ENCODE data around the gene TMEM81.

Gene TMEM81

GRCh38 chr1:205082431-205082830 is 1.8 kb downstream of the TMEM81 start:
- TF ChIP-seq TAF1 (IDR thresholded peaks at IDR 0.05; ENCODE audit: borderline replicate concordance, insufficient read depth, low read length) = no peak
- no peak for TF ChIP-seq SIN3A (IDR thresholded peaks at IDR 0.05; ENCODE audit: borderline replicate concordance, insufficient read depth, low read length)
- TF ChIP-seq REST (IDR thresholded peaks at IDR 0.05; ENCODE audit: insufficient read depth in 1 of 2, low read depth in 2 of 2, low read length in 2 of 2) = no peak
- no peak for TF ChIP-seq FOXP2 (optimal IDR thresholded peaks at IDR 0.05; ENCODE audit: borderline replicate concordance, extremely low read depth, extremely low read length, insufficient read depth)
- TF ChIP-seq POLR2AphosphoS5 (IDR thresholded peaks at IDR 0.05; ENCODE audit: low read depth, low read length) = no peak

- TF ChIP-seq FOXP2 (optimal IDR thresholded peaks at IDR 0.05; ENCODE audit: borderline replicate concordance, extremely low read depth, extremely low read length, insufficient read depth) = no peak
- TF ChIP-seq SIN3A (IDR thresholded peaks at IDR 0.05; ENCODE audit: borderline replicate concordance, insufficient read depth, low read length) = no peak
- TF ChIP-seq REST (IDR thresholded peaks at IDR 0.05; ENCODE audit: insufficient read depth in 1 of 2, low read depth in 2 of 2, low read length in 2 of 2) = no peak
- TF ChIP-seq TAF1 (IDR thresholded peaks at IDR 0.05; ENCODE audit: borderline replicate concordance, insufficient read depth, low read length) = no peak
- no peak for TF ChIP-seq POLR2AphosphoS5 (IDR thresholded peaks at IDR 0.05; ENCODE audit: low read depth, low read length)
Observed at GRCh38 chr1:205077934-205078311, 6.3 kb downstream of the TMEM81 start.

GRCh38 chr1:205077158-205077933 is 6.9 kb downstream of the TMEM81 start:
- TF ChIP-seq FOXP2 (optimal IDR thresholded peaks at IDR 0.05; ENCODE audit: borderline replicate concordance, extremely low read depth, extremely low read length, insufficient read depth) = no peak
- no peak for TF ChIP-seq SIN3A (IDR thresholded peaks at IDR 0.05; ENCODE audit: borderline replicate concordance, insufficient read depth, low read length)
- TF ChIP-seq TAF1 (IDR thresholded peaks at IDR 0.05; ENCODE audit: borderline replicate concordance, insufficient read depth, low read length) = no peak
- TF ChIP-seq POLR2AphosphoS5 (IDR thresholded peaks at IDR 0.05; ENCODE audit: low read depth, low read length) = no peak
- no peak for TF ChIP-seq REST (IDR thresholded peaks at IDR 0.05; ENCODE audit: insufficient read depth in 1 of 2, low read depth in 2 of 2, low read length in 2 of 2)

GRCh38 chr1:205076245-205076761 is 8.0 kb downstream of the TMEM81 start:
- TF ChIP-seq POLR2AphosphoS5 (IDR thresholded peaks at IDR 0.05; ENCODE audit: low read depth, low read length) = no peak

- TF ChIP-seq POLR2AphosphoS5 (IDR thresholded peaks at IDR 0.05; ENCODE audit: low read depth, low read length) = no peak
- TF ChIP-seq FOXP2 (optimal IDR thresholded peaks at IDR 0.05; ENCODE audit: borderline replicate concordance, extremely low read depth, extremely low read length, insufficient read depth) = no peak
- no peak for TF ChIP-seq TAF1 (IDR thresholded peaks at IDR 0.05; ENCODE audit: borderline replicate concordance, insufficient read depth, low read length)
- TF ChIP-seq REST (IDR thresholded peaks at IDR 0.05; ENCODE audit: insufficient read depth in 1 of 2, low read depth in 2 of 2, low read length in 2 of 2) = no peak
- TF ChIP-seq SIN3A (IDR thresholded peaks at IDR 0.05; ENCODE audit: borderline replicate concordance, insufficient read depth, low read length) = no peak
Observed at GRCh38 chr1:205075642-205076155, 8.6 kb downstream of the TMEM81 start.
